Osteoblast (primary cell): ENCODE data around the gene TLE5. TPM values are rescaled to one million over a fixed set of nuclear protein-coding genes. Genes with fewer than 3 reads are reported as not detected.
A peak's percentile ranks its signal among the peaks of the same experiment; 100 is the strongest.

Experiments used
- DNase-seq: peaks from one replicate; pipeline ENCODE4 v3.0.0; 2011; ENCODE audit warnings: low spot score, mixed read lengths; ENCODE audit not compliant: insufficient read length; ENCODE audit errors: missing footprints
- H2AFZ ChIP-seq: 2 replicates; pipeline ENCODE4 v1.6.0; 2011; ENCODE audit warnings: mild to moderate bottlenecking, low read length
- H3K27ac ChIP-seq: 2 replicates; pipeline ENCODE4 v1.5.1; 2011; ENCODE audit warnings: mild to moderate bottlenecking, low read depth, low read length, moderate library complexity
- H3K27me3 ChIP-seq: 2 replicates; pipeline ENCODE4 v1.6.0; 2012; ENCODE audit warnings: mild to moderate bottlenecking, control low read depth, inconsistent platforms, low read length, moderate library complexity; ENCODE audit not compliant: insufficient read depth
- H3K36me3 ChIP-seq: 2 replicates; pipeline ENCODE4 v1.5.1; 2011; ENCODE audit warnings: mild to moderate bottlenecking, low read length, control low read depth, moderate library complexity; ENCODE audit not compliant: insufficient read depth
- H3K4me1 ChIP-seq: 2 replicates; pipeline ENCODE4 v1.5.1; 2011; ENCODE audit warnings: mild to moderate bottlenecking, low read length, control low read depth, moderate library complexity; ENCODE audit not compliant: insufficient read depth
- H3K4me2 ChIP-seq: 2 replicates; pipeline ENCODE4 v1.6.0; 2011; ENCODE audit warnings: mild to moderate bottlenecking, low read length; ENCODE audit not compliant: insufficient read depth
- H3K4me3 ChIP-seq: fragments of 200-600 bp; sonication (generic); 3 replicates; pipeline ENCODE4 v1.5.1; 2012; ENCODE audit warnings: mild to moderate bottlenecking, low read length, inconsistent platforms; ENCODE audit not compliant: insufficient read depth
- H3K79me2 ChIP-seq: 2 replicates; pipeline ENCODE4 v1.6.0; 2012; ENCODE audit warnings: mild to moderate bottlenecking, low read length, control low read depth, inconsistent platforms; ENCODE audit not compliant: insufficient read depth
- H3K9me3 ChIP-seq: 2 replicates; pipeline ENCODE4 v1.5.1; 2011; ENCODE audit warnings: low read depth, low read length, control low read depth
- H4K20me1 ChIP-seq: 2 replicates; pipeline ENCODE4 v1.6.0; 2012; ENCODE audit warnings: mild to moderate bottlenecking, low read length, control low read depth; ENCODE audit not compliant: insufficient read depth
- CTCF ChIP-seq: IDR thresholded peaks from 2 replicates; pipeline ENCODE4 v1.5.1; 2011; ENCODE audit warnings: mild to moderate bottlenecking, low read depth, low read length, moderate library complexity; ENCODE audit errors: extremely low read depth
- total RNA-seq: library from RNA; depleted of rRNA; stranded (reverse); fragments of >200 nt; gene quantifications from 2 replicates; pipeline ENCODE4 v1.2.3, GENCODE V29; 2012

Gene TLE5
- total RNA-seq, 1 donor: 211 TPM

GRCh38 chr19:3004522-3004921 is 57.8 kb downstream of the TLE5 start:
- Histone ChIP-seq H4K20me1 (no peaks in the 10 kb centered on the region), H3K27ac (no peak overlapping the region), H3K9me3 (no peaks in the 10 kb centered on the region), H2AFZ (no peak overlapping the region), H3K4me2 (no peak overlapping the region), H3K4me3 (no peak overlapping the region), H3K79me2 (no peaks in the 10 kb centered on the region), H3K27me3 (no peaks in the 10 kb centered on the region), H3K36me3 (no peaks in the 10 kb centered on the region), H3K4me1 (no peaks in the 10 kb centered on the region)
- DNase-seq: peak; percentile 36
- no peak for TF ChIP-seq CTCF

DNA sequence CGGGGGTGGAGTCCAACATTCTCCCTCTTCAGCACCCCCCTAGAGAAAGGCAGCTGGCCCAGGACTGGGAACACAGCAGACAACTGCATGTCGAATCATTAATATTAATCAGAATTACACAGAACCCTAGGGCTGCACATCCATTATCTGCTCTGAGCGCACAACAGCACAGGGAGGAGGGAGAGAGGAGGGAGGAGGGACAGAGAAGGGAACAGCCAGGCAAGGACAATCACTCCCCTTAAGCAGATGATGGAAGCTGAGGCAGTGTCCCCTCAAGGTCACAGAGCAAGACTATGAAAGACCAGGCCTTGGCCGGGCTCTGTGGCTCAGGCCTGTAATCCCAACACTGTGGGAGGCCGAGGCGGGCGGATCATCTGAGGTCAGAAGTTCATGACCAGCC is 59.2 kb downstream of the TLE5 start:
- no peaks in the 10 kb centered on the region for H3K79me2 ChIP-seq
- H3K4me3 ChIP-seq: no peak overlapping the region
- TF ChIP-seq CTCF: no peak
- H3K27me3 ChIP-seq: no peaks in the 10 kb centered on the region
- H3K27ac ChIP-seq: no peak overlapping the region
- H2AFZ ChIP-seq: no peak overlapping the region
- no peaks in the 10 kb centered on the region for H4K20me1 ChIP-seq
- no peak overlapping the region for H3K4me2 ChIP-seq
- DNase-seq: peak; percentile 44
- no peaks in the 10 kb centered on the region for H3K36me3 ChIP-seq
- no peaks in the 10 kb centered on the region for H3K9me3 ChIP-seq
- no peaks in the 10 kb centered on the region for H3K4me1 ChIP-seq

Other genes with a start within 250 kb of the TLE5 start
- 5.6 and 5.8 TPM in 2 replicates for gene ZNF554, start 242.6 kb downstream of the TLE5 start, total RNA-seq
- gene ZNF555, start 221.0 kb downstream of the TLE5 start, total RNA-seq: 6.2 and 8.0 TPM in 2 replicates
- gene ZNF556, start 195.2 kb downstream of the TLE5 start, total RNA-seq: not detected in 2 replicates
- 5.4 and 6.5 TPM in 2 replicates for gene ZNF57, start 161.6 kb downstream of the TLE5 start, total RNA-seq
- 3.5 and 5.8 TPM in 2 replicates for gene ZNF77, start 117.5 kb downstream of the TLE5 start, total RNA-seq
- gene TLE6, start 84.9 kb downstream of the TLE5 start, total RNA-seq: under 0.01 and 0.72 TPM in 2 replicates
- gene TLE2, start 33.2 kb downstream of the TLE5 start, total RNA-seq: 2.4 and 5.1 TPM in 2 replicates
- gene GNA11, start 31.9 kb upstream of the TLE5 start, total RNA-seq: 73.7 and 74.2 TPM in 2 replicates
- 0.36 TPM in 1 of 2 replicates, not detected in the other for gene GNA15, start 73.5 kb upstream of the TLE5 start, total RNA-seq
- not detected in 2 replicates for gene S1PR4, start 116.3 kb upstream of the TLE5 start, total RNA-seq
- gene NCLN, start 123.4 kb upstream of the TLE5 start, total RNA-seq: 37.7 and 39.4 TPM in 2 replicates
- not detected in 2 replicates for gene CELF5, start 162.2 kb upstream of the TLE5 start, total RNA-seq